NT2/D1 (cell line): ENCODE measurements around the gene ADAMTS2.

Source experiments
- DNase-seq: peaks from one replicate; pipeline ENCODE4 v3.0.0-alpha.2; 2011; ENCODE audit warnings: low read depth, low spot score
- H3K27me3 ChIP-seq: 2 replicates; pipeline ENCODE4 v1.6.0; 2011; ENCODE audit warnings: mild to moderate bottlenecking; ENCODE audit not compliant: insufficient read length, insufficient read depth
- H3K36me3 ChIP-seq: 2 replicates; pipeline ENCODE4 v1.6.1; 2011; ENCODE audit warnings: mild to moderate bottlenecking, low read length, mixed read lengths; ENCODE audit not compliant: insufficient read depth, insufficient read length
- H3K4me1 ChIP-seq: 2 replicates; pipeline ENCODE4 v1.5.1; 2011; ENCODE audit not compliant: insufficient read depth, insufficient read length
- H3K4me3 ChIP-seq: 2 replicates; pipeline ENCODE4 v1.5.1; 2011; ENCODE audit warnings: low read depth; ENCODE audit not compliant: insufficient read length
- H3K9ac ChIP-seq: 2 replicates; pipeline ENCODE4 v1.6.0; 2011; ENCODE audit warnings: low read depth; ENCODE audit not compliant: insufficient read length
- H3K9me3 ChIP-seq: 2 replicates; pipeline ENCODE4 v1.5.1; 2011; ENCODE audit warnings: mild to moderate bottlenecking, low read length; ENCODE audit not compliant: insufficient read depth
- SUZ12 ChIP-seq: IDR thresholded peaks from 2 replicates; pipeline ENCODE4 v1.6.1; 2011; ENCODE audit not compliant: insufficient read length, insufficient read depth; ENCODE audit errors: extremely low read depth
- YY1 ChIP-seq: IDR thresholded peaks from 2 replicates; pipeline ENCODE4 v1.6.1; 2011; ENCODE audit not compliant: insufficient read length, insufficient read depth
- ZNF274 ChIP-seq: IDR thresholded peaks from 2 replicates; pipeline ENCODE4 v1.6.1; 2011; ENCODE audit warnings: mild to moderate bottlenecking, low read depth, low read length

Gene ADAMTS2

DNA sequence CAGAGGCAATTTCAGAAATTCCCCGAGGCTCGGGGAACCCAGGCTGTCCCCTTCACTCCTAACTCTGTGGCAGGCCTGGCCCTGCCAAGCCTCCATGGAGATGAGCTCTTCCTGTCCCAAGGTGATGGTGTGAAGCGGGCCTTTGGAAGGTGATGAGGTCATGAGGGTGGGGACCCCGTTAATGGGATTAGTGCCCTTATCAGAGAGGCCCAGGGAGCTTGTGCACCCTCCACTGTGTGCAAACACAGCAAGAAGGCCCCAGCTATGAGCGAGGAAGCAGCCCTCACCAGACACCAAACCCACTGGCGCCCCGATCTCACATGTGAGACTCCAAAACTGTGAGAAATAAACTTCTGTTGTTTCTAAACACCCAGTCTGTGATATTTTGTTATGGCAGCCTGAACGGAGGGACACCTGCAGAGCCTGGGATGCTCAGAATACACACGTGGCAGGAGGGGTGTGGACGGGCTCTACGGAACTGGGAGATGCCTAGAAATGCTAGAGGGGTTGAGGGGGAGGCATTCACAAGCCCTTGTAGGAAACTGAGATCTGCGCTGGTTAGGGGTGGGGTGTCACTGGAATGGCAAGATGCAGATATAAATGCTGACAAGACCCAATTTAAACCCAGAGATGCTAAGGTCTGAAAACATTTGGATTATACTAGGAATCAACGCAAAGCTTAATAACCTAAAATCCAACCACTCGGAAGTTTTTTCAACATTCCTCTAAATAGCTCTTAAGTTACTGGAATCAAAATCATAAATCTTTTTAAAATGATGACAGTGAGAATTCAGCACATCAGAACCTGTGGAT is 46.9 kb downstream of the ADAMTS2 start:
- DNase-seq = no peak
- Histone ChIP-seq H3K9ac (no peak overlapping the region), H3K27me3 (no peaks in the 10 kb centered on the region), H3K4me3 (no peak overlapping the region), H3K9me3 (no peaks in the 10 kb centered on the region), H3K36me3 (no peaks in the 10 kb centered on the region), H3K4me1 (peaks cover 8% of the 10 kb centered on the region)
- TF ChIP-seq ZNF274 (no peak), YY1 (no peak), SUZ12 (no peak)

DNA sequence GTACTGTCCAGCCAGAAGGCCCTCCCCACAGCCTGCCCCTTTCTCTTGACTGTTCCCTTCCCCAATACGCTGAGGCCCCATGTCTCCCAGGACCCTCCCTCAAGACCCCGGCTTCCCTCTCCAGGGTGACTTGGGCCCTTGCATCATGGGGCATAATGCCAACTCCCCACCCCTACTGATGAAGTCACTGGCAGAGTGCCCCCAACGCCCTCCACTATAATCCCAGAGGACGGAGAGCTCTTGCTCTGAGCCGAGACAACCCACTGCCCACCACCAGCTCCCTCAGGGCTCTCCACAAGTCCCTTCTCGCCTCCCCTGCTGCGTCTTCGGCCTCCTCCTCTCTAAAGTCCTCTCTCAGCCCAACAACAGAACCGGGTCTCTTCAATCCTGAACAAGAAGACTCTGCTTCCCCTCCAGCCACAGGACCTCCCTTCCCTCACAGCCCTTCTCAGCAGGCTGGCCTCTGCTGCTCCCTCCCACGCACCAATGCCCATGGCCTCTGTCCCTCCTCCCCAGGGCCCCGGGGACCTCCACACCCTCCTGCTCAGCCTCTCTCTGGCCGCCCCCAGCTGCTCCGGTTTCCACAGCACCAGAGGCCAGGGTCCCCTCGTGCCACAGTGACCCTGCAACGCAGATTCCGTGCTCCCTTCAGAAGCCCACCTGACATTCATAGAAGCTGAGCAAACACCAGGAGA is 47.6 kb downstream of the ADAMTS2 start:
- H3K4me3 ChIP-seq = no peak overlapping the region
- peaks cover 8% of the 10 kb centered on the region for H3K4me1 ChIP-seq
- TF ChIP-seq YY1 = no peak
- TF ChIP-seq ZNF274 = no peak
- no peak for TF ChIP-seq SUZ12
- no peak for DNase-seq
- H3K9ac ChIP-seq = no peak overlapping the region
- H3K36me3 ChIP-seq = no peaks in the 10 kb centered on the region
- no peaks in the 10 kb centered on the region for H3K9me3 ChIP-seq
- H3K27me3 ChIP-seq = no peaks in the 10 kb centered on the region

DNA sequence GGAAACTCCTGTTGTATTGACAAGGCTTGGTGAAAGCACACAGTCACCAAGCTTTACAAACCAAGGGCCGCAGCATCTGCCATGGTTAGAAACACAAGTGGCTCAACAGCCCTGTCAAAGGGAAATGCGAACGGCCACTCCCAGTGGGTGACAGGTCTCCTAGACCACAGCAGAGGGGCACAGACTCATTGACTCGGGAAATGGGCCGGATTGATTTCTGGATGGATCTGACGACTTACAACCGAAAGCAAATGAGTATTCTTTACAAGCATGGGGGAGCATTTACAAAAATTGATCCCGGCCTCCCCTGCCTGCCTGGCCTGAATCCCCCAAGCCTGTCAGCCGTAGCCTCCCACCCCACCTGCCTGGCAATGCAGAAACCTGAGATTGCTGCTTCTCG is 48.2 kb downstream of the ADAMTS2 start:
- Histone ChIP-seq H3K4me1 (peaks cover 8% of the 10 kb centered on the region), H3K9me3 (no peaks in the 10 kb centered on the region)

DNA sequence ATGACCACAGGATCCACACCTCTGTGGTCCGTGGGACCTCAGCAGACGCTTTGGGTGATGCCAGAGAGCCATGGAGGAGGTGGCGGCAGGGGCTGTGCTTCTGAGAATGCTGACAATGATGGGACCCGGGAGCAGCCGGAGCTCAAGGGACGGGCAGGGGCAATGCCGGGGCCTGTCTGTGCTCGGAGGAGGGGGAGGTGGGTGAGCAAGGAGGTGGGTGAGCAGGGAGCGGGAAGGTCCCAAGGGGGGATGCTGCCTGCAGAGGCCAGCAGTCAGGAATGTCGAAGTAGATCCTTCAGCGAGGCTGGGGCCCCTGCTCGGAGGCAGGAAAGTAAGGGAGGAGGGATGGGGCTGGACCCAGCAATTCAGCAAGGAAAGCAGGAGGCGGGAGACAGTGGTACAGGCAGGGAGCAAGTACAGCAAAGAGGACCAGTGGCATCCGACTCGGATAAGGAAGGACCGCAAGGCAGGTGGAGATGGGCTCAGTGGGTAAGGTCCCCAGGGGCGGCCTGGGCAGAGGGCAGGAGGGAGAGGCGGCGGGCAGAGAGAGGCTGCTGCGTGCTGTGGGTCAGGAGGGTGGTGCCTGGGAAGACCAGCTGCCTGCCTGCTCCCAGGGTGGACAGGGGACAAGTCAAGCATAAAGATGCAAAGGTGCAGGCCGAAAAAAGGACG is 49.0 kb downstream of the ADAMTS2 start:
- Histone ChIP-seq H3K9ac (no peak overlapping the region), H3K36me3 (no peaks in the 10 kb centered on the region), H3K9me3 (no peaks in the 10 kb centered on the region)

More for the DNA sequence above, 48.2 kb downstream of the ADAMTS2 start:
- no peak overlapping the region for H3K4me3 ChIP-seq
- TF ChIP-seq SUZ12 = no peak
- TF ChIP-seq ZNF274 = no peak
- TF ChIP-seq YY1 = no peak
- no peak overlapping the region for H3K9ac ChIP-seq
- no peaks in the 10 kb centered on the region for H3K27me3 ChIP-seq
- no peaks in the 10 kb centered on the region for H3K36me3 ChIP-seq
- DNase-seq = no peak

DNA sequence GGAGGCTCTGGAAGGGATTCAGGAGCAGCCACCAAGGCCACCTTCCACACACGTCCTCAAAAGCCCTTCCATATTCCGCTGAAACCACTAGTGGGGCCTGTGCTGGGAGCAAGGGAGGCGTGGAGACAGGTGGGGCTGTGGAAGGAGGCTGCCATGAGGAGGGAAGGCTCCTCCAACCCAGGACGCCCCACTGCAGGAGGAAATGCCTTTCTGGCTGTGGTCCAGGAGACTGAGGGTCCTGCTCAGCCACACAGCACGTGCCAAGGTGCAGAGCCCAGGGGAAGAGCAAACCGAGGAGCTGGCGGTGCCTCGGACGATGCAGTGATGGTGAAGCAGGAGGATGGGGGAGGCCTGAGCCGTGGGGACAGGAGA is 49.5 kb downstream of the ADAMTS2 start:
- H3K4me1 ChIP-seq = peaks cover 2% of the 10 kb centered on the region
- no peaks in the 10 kb centered on the region for H3K27me3 ChIP-seq

More for the DNA sequence above, 49.0 kb downstream of the ADAMTS2 start:
- TF ChIP-seq YY1 = no peak
- TF ChIP-seq SUZ12 = no peak
- no peak for TF ChIP-seq ZNF274
- Histone ChIP-seq H3K4me1 (peaks cover 2% of the 10 kb centered on the region), H3K27me3 (no peaks in the 10 kb centered on the region), H3K4me3 (no peak overlapping the region)
- DNase-seq = no peak

DNA sequence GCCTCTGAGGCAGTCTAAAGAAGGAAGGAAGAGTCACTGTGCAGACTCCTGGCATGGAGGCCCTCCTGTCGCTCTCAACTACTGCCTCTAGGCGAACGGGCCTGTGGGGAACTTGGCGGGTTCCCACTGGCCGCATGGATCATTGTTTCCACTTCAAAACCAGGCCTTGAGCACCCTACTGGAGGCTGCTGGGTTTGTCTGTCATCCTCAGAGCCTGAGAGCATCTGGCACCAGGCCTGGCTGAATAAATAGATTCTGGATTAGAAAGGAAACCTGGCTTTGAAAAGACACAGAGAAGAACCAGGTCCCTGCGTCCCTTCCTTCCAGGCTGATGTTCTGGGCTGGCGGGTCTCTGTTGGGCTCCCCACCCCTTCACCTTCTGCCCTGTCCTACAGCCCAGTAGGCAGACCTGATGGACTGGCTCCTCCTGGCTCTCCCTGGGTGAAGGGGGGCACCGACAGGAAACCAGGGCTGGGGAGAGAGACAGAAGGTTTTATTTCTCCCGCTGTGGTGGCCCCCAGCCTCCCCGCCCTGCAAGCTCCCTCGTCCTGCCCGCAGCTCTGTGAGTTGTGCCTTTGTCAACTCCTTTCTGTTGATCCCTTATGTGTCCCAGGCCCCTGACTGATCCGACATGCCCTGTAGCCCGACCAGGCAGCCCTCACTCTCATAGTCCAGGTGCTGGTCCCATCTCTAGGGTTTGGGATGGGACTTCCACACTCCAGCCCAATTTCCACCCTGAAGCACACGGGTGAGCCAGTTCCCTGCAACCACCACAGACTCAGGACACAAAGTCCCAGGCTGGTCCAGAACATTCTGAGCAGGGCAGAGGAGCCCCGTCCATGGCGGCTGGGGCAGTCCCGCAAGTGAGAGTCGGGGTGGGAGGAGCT is 50.1 kb downstream of the ADAMTS2 start:
- TF ChIP-seq ZNF274 (no peak), YY1 (no peak), SUZ12 (no peak)
- no peak for DNase-seq
- Histone ChIP-seq H3K4me3 (no peak overlapping the region), H3K9ac (no peak overlapping the region), H3K9me3 (no peaks in the 10 kb centered on the region), H3K36me3 (no peaks in the 10 kb centered on the region), H3K27me3 (no peaks in the 10 kb centered on the region), H3K4me1 (peaks cover 2% of the 10 kb centered on the region)

More for the DNA sequence above, 49.5 kb downstream of the ADAMTS2 start:
- H3K36me3 ChIP-seq = no peaks in the 10 kb centered on the region
- no peak overlapping the region for H3K4me3 ChIP-seq
- no peaks in the 10 kb centered on the region for H3K9me3 ChIP-seq
- H3K9ac ChIP-seq = no peak overlapping the region
- no peak for DNase-seq
- TF ChIP-seq ZNF274 (no peak), YY1 (no peak), SUZ12 (no peak)
